PC-9 (cell line): ENCODE results near the gene HMG20A.

Source experiments
- EZH2 ChIP-seq: fragments of 200-600 bp; sonication (generic); IDR thresholded peaks from 2 replicates; pipeline ENCODE4 v1.8.0; 2017; ENCODE audit warnings: antibody characterized with exemption, low read depth
- TF ChIP-seq, protein P1 (sequence below): fragments of 200-600 bp; sonication (generic); conservative IDR thresholded peaks from 2 replicates; pipeline ENCODE4 v1.6.1; 2017; ENCODE audit warnings: mixed run types, antibody characterized with exemption, mild to moderate bottlenecking, moderate library complexity

DNA sequence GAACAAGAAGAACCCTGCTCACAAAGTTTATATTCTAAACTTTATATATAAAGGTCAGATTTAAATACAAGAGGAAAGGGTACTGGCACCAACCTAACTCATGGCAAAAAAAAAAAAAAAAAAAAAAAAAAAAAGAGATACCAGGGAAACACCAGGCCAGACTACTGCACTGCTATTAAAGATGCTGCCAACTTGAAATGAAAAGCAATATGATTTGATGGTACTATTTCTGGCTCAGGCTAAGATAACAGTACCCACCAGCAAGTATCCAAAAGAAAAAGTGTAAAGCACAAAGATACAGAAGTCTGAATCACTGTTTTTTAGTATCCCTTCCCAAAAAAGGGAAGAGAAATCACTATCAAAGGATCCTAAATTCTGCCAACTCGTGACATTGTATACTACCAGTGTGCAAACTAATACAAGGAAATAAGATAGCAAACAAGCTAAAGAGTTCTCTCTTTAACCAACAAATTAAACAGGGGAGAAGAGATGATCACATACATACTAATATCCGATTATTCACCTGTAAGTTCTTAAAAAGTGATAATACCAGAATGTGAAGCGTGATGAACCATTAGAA, 29.2 kb upstream of the HMG20A start:
- TF ChIP-seq, protein P1, sequence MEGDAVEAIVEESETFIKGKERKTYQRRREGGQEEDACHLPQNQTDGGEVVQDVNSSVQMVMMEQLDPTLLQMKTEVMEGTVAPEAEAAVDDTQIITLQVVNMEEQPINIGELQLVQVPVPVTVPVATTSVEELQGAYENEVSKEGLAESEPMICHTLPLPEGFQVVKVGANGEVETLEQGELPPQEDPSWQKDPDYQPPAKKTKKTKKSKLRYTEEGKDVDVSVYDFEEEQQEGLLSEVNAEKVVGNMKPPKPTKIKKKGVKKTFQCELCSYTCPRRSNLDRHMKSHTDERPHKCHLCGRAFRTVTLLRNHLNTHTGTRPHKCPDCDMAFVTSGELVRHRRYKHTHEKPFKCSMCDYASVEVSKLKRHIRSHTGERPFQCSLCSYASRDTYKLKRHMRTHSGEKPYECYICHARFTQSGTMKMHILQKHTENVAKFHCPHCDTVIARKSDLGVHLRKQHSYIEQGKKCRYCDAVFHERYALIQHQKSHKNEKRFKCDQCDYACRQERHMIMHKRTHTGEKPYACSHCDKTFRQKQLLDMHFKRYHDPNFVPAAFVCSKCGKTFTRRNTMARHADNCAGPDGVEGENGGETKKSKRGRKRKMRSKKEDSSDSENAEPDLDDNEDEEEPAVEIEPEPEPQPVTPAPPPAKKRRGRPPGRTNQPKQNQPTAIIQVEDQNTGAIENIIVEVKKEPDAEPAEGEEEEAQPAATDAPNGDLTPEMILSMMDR, result no peak
- TF ChIP-seq EZH2, result no peak
